H4 (cell line): ENCODE measurements around the gene PLXNA2. TPM values are rescaled to one million over a fixed set of nuclear protein-coding genes. Genes with fewer than 3 reads are reported as not detected.

ENCODE experiments used
- DNase-seq: peaks from one replicate; pipeline ENCODE4 v3.0.0-alpha.2; 2015; ENCODE audit warnings: low spot score
- total RNA-seq: library from RNA; depleted of rRNA; stranded (reverse); fragments of >200 nt; shearing (Covaris generic); gene quantifications from 2 replicates; pipeline ENCODE4 v1.2.3, GENCODE V29; 2014

Gene PLXNA2
- total RNA-seq, 1 experiment from 2014 or later: 0.89 TPM

DNA sequence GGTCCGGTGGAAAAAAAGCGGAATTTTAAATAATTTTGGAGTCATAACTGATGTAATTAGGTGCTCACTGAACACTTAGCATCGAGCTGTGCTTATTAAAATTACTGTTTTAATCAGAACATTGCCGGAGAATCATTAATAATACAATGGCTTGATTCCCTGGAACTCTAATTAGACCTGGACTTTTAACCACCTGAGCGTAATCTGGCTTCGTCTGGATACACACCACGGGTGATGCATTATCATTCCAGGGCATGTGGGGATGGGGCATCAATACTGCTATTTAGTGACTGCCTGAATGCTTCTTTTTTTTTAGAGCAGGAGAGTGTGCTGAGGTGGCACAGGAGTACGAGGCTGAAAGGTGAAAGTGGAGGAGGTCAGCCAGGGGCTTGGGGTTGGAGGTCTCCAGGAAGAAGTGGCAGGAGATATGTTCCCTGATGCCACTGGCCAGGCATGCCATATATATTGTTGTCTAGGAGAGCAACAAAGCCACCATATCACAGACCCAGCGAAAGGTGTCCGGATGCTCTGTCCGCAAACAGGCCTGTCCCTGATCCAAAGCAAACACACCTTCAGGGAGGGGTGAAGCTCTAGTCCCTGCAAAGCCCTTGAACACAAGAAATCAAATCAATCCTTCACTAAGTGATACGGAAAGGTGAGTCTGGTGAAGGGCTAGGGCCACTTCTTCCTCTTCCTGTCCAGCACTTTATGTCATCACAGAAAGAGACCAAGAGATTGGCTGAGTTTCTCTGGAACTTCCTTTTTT lies 125.2 kb downstream of the PLXNA2 start:
- DNase-seq: no peak

- DNase-seq: no peak
Measured at GRCh38 chr1:208118306-208118705, 125.9 kb downstream of the PLXNA2 start.

DNA sequence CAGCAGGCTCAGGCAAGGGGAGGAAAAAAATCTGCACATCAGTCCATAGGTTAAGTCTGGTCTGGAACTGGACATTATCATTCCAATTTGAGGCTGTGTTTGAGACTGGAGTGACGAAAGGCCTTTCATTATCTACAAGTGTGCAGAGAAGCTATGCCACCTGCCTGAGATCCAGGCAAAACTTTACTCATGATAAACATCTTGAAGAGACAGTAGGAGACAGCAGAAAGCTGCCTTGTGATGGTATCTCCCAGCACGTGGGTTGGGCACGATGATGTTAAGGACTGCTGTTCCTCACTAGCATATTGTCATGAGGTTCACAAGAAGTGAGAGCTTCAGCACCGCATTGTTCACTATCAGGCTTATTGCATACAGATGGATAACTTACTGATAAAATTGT lies 126.4 kb downstream of the PLXNA2 start:
- no peak for DNase-seq

DNA sequence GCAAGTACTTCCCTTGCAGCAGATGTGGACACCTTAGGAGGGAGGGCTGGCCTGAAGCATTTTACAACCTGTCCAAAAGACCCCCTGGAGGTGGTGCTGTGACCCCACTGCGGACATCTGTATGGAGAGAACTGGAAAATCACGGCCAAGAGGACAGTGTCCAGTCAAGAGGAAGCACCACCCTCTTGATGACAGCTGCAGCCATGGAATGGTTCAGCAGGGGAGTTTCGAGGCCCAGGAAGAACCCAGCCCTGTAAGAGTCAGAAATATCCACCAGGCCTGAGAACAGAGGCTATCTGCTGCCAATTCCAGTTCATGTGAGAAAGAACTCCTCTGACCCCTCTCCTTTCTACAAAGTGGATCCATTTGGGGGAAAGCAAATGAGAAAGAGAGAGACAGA lies 126.8 kb downstream of the PLXNA2 start:
- DNase-seq: no peak

- DNase-seq: no peak
Measured at GRCh38 chr1:208115924-208116640, 128.1 kb downstream of the PLXNA2 start.

DNA sequence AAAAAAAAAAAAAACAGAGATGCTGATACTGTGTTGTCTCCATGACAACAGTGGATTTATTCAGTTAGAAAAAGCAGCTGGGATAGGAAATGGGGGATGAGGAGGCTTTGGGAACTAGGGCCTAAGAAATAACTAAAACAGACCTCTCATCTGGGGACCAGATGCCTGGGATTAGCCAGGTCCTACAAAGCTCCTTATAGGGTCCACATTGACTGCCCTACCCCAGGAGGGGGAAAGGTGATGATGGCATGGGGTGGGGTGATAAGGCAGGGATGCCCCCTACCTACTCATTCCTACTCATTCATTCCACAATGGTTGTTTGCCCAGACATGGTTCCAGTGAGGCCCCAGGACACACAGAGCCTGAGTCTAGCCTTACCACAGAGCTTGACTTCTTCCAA lies 131.2 kb downstream of the PLXNA2 start:
- no peak for DNase-seq

DNA sequence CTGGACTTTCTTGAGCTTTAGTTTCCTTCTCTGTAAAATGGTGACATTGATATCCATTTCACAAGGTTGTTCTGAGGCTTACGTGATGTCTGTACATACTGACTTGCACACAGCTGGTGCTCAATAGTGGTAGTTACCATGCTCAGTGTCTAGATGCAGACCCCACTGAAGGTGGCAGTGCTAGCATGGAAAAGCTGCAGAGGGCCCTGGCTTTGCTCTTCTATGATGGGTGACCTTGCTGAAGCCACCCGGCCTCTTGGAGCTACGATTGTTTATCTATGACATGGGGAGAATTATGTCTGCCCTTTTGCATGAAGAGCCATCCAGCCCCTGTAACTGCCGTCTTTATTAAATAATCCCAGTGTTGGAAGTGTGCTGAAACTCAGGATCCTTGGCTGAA lies 131.8 kb downstream of the PLXNA2 start:
- DNase-seq: no peak

- DNase-seq: no peak
Measured at GRCh38 chr1:208111646-208112190, 132.5 kb downstream of the PLXNA2 start.

DNA sequence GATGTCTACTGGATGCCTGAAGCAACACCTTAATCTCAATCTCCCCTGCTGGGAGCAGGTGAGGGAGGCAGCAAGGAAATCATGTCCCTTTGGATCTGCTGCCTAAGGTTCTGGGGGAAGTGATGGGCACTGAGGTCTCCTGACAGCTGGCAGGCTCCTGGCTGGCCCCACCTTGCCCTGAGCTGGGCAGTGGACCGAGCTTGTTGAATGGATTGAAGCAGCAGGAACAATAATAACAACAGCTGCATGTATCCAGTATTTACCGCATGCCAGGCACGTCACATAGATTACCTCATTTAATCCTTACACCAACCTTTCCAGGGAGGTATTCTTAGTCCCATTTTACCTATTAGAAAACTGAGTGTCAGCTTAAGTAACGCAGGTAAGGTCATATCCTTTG lies 133.9 kb downstream of the PLXNA2 start:
- no peak for DNase-seq

DNA sequence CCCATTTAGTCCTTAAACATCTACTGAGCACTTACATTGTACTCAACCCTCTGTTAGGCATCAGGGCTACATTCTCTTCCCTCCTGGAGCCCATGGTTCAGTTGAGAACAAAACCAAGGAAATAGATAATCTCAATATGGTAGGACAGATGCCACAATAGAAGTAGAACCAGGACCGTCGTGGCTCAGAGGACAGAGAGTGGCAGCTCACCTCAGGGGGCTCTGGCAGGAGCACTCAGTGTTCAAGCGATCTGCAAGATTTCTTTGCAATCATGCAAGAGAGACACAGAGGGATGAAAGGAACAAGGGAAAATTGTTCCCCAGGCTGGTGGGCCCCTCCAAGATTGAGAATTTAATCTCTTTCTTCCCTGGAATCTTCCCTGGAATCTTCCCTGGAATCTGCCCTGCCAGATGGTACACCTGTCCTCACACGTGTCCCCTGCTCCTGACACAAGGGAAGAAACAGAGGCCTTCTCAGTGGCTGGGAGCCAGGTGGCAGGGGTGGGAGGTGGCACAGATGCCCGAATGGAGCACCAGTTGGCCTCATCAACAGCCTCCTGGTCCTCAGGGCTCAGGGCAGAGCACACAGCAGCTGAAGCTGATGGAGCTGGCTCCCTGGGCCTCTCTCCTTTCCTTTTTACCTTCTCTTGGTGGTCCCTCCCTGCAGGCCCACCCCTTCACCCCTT lies 135.4 kb downstream of the PLXNA2 start:
- no peak for DNase-seq

GRCh38 chr1:208108213-208108608 lies 136.0 kb downstream of the PLXNA2 start:
- no peak for DNase-seq

GRCh38 chr1:208107425-208108212 lies 136.6 kb downstream of the PLXNA2 start:
- peak; percentile 31 for DNase-seq

DNA sequence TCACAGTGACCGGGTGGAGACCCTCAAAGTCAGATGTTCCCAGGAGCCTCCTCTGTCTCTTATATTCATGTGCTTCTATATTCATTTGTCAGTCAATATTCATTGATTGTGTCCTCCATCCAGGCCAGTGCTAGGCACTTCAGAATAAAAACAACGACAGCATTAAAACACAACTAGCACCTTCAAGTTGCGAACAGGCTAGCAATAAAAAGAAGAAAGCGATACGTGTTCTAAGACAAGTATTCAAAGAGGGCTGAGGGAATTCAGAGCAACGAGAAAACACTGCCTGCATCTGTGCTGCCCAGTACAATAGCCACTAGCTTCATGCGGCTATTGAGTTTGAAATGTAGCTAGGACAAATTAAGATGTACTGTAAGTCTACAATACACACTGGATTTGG lies 138.0 kb downstream of the PLXNA2 start:
- no peak for DNase-seq

- DNase-seq: no peak
Measured at GRCh38 chr1:208105756-208106155, 138.4 kb downstream of the PLXNA2 start.

GRCh38 chr1:208103597-208104513 lies 140.3 kb downstream of the PLXNA2 start:
- DNase-seq: no peak

DNA sequence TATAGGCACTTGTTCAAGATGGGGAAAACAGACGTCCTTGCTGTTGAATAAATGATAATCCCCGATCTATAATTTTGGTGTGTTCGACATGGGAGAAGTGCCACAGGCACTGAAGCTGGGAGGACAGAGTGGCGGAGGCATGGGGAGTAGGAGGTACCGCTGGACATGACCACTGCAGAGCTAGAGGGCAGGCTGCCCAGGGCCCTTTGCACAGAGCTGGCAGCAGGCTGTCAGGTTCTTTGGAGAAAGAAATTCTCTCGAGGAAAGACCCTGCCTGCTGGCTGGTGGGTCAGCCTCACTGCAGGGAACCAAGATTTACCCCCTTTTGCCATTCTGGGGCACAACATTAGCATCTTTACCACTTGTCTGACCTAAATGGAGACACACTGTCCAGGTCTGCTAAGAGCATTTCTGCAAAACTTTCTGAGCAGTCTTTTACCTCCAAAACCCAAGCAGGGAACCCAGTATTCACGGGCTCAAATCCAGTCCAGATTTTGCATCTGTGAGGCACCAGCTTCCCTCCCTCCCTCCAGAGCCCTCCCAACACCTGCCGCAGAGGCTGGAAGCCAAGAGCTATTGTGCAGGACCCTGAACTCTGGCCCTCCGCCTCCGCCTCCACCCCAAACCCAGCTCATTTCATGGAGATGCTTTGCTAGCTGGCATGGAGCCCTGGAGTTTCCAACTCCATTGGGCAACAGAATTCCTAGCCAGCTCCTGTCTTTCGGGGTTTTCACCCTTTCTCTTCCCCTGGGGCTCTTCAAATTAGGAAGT lies 142.3 kb downstream of the PLXNA2 start:
- no peak for DNase-seq

- DNase-seq: no peak
Measured at GRCh38 chr1:208100906-208101305, 143.3 kb downstream of the PLXNA2 start.

DNA sequence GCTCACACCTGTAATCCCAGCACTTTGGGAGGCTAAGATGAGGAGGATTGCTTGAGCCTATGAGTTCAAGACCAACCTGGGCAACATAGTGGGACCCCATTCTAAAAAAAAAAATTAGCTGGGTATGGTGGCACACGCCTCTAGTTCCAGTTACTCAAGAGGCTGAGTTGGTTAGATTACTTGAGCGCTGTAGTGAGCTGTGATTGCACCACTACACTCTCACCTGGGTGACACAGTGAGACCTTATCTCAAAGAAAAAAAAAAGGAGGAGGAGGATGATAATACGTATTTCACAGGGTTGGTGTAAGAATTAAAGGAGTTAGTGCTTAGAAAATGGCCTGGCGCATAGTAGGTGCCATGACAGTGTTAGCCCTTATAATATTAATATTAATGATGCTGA lies 144.1 kb downstream of the PLXNA2 start:
- DNase-seq: no peak

DNA sequence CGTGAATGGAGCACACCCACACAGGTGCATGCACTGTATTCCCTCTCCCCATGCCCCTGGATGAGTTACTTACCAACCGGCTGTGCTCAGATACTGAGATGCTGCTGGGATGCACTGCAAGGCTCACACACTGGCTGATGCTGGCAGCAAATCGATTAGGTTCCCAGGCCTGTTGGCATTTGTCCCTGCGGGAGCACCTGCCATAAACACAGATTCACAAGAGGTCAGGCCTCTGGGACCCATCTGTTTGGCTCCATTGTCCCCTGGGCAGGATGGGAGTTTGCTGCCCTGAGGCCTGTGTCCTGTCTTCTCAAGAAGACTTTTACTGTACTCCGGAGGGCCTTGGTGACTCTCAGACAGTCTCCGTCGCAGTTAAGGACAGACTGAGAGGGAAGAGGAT lies 145.4 kb downstream of the PLXNA2 start:
- DNase-seq: no peak
